COLO829 (cell line): Measurements from ENCODE around the gene ICAM4.

ENCODE experiments used
- DNase-seq: peaks from one replicate; pipeline ENCODE4 v3.0.0; 2012; ENCODE audit warnings: low spot score

Gene ICAM4

DNA sequence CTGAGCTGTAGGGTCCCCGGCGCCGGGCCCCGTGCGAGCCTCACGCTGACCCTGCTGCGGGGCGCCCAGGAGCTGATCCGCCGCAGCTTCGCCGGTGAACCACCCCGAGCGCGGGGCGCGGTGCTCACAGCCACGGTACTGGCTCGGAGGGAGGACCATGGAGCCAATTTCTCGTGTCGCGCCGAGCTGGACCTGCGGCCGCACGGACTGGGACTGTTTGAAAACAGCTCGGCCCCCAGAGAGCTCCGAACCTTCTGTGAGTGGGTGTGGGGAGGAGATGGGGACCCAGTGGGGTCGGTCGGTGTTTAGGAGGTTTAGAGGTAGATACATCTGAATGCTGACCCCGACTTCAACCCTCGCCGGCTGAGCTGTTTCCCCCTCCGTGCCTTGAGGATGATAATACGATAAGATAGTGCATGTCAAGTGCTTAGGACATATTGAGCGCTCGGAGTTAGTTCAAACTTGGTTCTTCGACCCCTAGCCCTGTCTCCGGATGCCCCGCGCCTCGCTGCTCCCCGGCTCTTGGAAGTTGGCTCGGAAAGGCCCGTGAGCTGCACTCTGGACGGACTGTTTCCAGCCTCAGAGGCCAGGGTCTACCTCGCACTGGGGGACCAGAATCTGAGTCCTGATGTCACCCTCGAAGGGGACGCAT is 4.9 kb downstream of the ICAM4 start:
- DNase-seq = no peak

DNA sequence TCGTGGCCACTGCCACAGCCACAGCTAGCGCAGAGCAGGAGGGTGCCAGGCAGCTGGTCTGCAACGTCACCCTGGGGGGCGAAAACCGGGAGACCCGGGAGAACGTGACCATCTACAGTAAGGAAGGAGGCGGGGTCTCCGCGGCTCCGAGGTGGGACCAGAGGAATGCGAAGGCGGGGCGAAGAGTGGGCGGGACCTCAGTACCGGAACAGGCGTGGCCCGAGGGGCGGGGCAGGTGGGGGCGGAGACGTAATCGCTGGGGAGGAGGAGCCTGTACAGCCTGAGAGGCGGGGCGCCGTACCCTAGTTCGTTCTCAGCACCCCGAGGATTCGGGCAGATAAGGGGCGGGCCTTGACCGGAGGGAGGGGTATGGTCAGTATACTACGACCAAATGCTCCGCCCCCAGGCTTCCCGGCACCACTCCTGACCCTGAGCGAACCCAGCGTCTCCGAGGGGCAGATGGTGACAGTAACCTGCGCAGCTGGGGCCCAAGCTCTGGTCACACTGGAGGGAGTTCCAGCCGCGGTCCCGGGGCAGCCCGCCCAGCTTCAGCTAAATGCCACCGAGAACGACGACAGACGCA is 5.5 kb downstream of the ICAM4 start:
- DNase-seq = peak; percentile 84

DNA sequence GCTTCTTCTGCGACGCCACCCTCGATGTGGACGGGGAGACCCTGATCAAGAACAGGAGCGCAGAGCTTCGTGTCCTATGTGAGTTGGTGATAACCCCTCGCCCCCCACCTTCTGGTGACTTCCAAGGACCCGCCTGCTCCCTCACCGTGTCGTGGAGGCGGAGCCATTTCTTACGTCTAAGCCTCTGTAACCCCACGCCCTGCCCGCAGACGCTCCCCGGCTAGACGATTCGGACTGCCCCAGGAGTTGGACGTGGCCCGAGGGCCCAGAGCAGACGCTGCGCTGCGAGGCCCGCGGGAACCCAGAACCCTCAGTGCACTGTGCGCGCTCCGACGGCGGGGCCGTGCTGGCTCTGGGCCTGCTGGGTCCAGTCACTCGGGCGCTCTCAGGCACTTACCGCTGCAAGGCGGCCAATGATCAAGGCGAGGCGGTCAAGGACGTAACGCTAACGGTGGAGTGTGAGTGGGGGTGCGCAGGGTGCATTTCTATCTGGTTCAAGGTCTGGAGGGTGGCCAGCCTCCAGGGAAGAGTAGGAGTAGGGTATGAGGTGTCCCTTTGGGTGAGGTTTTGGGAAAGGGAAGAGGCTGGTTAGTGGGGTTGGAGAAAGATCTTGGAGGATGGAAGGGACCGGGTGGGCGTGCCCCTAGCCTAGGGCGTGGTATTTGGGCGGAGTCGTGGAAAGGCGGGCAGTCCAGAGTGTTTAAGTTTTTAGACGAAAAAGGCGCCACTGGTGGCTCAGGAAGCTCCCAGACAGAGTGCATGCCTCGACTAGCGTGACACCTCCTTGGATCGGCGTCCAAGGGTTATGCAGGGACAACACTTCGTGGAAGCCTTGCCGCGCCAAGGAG is 6.3 kb downstream of the ICAM4 start:
- DNase-seq = no peak

DNA sequence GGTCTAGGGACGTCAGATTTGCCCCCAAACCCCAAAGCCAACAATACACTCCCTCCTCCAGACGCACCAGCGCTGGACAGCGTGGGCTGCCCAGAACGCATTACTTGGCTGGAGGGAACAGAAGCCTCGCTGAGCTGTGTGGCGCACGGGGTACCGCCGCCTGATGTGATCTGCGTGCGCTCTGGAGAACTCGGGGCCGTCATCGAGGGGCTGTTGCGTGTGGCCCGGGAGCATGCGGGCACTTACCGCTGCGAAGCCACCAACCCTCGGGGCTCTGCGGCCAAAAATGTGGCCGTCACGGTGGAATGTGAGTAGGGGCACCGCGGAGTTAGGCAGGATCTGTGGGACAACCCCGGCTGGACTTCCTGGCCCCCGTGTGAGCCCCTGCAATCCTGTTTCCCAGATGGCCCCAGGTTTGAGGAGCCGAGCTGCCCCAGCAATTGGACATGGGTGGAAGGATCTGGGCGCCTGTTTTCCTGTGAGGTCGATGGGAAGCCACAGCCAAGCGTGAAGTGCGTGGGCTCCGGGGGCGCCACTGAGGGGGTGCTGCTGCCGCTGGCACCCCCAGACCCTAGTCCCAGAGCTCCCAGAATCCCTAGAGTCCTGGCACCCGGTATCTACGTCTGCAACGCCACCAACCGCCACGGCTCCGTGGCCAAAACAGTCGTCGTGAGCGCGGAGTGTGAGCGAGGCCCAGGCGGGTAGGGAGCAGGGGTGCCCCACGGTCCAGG is 7.0 kb downstream of the ICAM4 start:
- DNase-seq = no peak

DNA sequence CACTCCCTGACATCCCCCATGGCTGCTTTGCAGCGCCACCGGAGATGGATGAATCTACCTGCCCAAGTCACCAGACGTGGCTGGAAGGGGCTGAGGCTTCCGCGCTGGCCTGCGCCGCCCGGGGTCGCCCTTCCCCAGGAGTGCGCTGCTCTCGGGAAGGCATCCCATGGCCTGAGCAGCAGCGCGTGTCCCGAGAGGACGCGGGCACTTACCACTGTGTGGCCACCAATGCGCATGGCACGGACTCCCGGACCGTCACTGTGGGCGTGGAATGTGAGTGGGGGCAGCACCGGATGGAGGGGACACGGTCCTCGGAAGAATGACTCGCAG is 7.6 kb downstream of the ICAM4 start:
- no peak for DNase-seq

DNA sequence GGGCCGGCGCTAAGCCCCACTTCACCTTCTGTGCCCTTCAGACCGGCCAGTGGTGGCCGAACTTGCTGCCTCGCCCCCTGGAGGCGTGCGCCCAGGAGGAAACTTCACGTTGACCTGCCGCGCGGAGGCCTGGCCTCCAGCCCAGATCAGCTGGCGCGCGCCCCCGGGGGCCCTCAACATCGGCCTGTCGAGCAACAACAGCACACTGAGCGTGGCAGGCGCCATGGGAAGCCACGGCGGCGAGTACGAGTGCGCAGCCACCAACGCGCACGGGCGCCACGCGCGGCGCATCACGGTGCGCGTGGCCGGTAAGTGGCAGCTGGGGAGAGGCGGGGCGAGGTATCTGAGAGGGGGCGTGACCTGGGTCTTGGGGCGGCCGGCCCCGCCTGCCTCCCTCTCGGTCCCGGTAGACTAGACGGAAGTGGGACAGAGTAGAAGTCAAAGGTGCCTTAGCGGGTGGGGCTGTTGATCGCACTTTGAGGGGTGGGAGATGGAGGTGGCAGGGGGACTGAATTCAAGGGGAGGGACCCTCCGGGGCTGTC is 8.6 kb downstream of the ICAM4 start:
- DNase-seq = no peak

DNA sequence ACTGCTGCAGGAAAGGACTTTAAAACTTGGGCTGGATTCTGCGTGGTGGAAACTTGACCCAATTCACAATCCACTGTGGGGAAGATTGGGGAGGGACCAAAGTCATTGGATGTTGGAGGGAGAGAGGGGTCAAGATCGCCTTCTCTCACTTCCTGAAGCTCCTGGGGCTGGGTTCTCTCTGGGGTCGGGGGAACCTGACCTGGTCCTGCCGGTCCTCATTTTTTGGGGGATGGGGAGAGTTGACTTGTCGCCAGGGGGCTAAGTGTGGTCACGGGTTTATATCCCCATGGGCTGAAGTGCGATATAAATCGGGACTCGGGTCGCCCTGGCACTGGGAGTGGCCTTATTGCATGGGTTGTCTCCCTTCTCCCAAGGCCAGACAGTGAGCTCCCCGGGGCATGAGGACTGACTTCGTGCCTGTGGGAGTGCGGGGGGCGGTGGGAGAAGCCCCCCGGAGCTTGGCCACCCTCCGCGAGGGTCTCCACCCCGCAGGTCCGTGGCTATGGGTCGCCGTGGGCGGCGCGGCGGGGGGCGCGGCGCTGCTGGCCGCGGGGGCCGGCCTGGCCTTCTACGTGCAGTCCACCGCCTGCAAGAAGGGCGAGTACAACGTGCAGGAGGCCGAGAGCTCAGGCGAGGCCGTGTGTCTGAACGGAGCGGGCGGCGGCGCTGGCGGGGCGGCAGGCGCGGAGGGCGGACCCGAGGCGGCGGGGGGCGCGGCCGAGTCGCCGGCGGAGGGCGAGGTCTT is 9.3 kb downstream of the ICAM4 start:
- no peak for DNase-seq

DNA sequence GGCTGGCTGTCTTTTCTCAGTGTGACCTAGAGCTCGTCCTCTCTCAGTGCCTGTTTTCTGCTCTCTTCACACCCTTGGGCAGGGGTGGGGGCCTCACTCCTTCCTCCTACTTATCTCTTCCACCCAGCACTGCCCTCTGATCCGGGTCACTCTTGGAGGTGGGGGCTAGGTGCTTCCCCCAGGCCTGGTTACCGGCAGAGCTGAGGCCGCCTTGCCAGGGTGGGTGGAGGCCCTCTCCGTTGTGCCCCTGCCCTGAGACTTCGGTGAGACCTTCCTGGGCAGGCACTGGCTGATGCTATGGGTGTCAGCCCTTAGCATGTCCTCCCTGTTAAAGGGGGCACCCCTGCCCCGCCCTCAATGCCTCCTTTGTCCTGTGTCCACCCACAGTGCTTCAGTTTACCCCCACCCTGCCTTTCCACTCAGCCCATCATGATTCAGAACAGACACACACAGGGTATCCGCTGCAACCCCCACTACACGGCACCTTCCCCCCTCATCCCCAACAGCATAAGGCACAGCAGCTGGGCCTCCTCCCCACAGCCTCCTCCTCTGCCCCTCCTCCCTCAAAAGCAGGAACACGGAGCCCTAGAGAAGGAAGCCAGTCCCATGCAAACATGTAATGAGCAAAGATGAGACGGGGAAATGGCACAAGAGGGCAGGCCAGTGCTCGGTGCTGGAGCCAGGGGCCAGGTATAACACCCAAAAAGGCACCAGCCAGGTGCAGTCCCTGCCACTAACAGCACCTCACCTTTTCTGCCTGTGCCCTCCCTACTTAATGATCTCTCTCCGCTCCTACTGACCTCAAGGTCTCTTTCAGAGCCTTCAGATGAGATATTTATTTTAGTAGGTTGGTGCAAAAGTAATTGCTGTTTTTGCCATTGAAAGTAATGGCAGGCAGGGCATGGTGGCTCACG is 13.0 kb downstream of the ICAM4 start:
- DNase-seq = no peak

DNA sequence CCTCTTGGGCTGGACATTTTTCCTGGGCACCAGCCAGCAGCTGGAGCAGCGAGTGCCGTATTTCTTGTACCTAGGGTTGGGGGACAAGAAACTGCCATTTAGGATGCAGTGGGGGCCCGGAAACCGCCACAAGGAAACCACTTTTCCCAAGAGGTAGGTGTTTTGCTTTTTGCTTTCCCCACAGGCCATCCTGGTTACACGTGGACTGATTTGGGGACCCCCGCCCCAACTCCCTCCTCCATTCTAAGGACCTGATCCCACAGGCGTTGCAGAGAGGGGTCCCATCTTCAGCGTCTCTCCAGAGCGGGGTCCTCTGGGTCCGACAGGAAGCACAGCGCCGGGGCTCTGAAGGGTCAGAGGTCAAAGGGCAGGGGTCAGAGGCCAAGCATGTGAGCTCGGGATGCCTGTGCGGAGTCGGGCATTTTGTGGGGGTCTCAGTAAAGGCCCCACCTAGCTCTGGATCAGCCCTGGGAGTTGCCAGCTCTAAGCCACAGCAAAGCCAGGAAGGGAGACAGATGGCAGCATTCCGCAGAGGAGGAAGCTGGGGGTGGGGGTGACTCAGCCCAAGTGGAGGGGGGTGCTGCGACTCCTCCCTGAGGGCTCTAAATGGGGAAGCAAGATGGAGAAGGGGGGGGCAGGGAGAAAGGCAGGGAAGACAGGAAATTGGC is 18.5 kb downstream of the ICAM4 start:
- no peak for DNase-seq

DNA sequence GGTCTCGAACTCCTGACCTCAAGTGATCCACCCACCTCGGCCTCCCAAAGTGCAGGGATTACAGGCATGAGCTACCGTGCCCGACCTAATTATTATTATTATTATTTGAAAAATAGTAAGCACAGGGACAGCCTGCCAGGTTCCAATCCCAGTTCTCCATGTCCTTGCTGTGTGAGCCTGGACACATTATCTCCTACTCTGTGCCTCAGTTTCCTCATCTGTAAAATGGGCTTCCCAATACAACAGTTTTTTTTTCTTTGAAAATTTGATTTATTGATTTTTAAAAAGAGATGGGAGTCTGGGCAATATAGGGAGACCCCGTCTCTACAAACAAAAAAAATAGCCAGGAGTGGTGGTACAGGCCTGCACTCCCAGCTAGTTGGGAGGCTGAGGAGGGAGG is 19.6 kb downstream of the ICAM4 start:
- DNase-seq = no peak

DNA sequence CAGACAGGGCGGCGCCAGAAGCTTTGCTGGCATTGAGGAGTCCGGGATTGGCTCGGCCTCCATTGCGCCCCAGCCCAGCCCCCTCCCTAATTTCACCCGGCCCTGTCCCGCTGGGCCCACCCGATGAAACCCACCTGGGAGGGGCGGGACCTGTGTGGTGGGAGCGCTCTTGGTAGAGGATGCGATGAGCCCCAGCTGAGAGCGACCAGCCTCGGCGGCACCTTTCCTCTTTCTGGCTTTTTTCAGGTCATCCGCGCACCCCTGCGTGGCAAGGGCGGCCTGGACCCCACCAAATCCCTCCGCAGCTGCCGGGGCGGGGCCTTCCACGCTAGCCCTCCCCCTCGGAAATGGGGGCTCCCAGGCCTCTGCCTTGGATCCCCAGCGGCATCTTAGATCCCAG is 22.7 kb downstream of the ICAM4 start, which contains the start of gene ZGLP1:
ZGLP1 (minus strand) TSS at position 393 of the 400 bp plus-strand sequence.
- DNase-seq = no peak

DNA sequence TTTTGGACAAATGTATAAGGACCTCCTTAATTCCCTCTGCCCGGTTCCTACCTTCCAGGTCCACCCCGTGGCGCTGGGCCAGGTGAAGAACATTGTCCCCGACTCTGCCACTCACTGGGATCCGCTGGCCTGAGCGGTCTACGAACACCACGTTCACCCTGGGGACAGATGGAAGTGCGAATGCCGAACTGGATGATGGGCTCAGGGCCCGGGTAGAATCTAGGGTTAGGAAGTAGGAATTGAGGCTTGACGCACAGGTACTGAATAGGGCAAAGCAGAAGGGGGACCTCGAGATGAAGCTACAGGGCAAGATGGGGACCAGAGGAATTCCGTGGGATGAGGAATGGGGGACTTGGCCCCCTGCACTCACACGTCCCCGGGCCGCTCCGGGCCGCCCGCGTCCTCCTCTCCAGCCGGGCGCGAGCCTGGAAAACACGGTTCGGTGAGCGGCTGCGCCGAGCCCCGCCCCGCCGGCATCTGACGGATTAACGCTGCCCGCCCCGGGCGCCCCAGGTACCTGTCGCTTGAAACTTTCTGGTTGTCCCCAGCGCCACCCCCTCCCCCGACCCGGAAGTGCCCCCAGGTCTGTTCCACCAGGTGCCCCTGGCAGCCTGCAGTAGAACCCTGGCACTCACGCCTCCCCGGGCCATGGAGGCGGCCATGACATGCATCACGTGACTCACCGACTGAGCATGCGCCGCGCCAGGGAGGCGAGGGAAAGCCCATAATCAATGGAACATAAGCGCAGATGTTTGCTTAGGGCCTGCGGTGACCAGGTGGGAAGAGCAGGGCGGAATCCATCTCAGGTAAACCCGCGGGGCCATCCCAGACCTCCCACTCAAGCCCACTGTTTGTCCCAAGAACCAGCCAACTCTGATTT is 28.8 kb downstream of the ICAM4 start, which contains the start of gene FDX2:
FDX2 (minus strand) TSS at position 681 of the 880 bp plus-strand sequence; CDS start at position 662, 19 bp downstream.
- peak; percentile 79 for DNase-seq

DNA sequence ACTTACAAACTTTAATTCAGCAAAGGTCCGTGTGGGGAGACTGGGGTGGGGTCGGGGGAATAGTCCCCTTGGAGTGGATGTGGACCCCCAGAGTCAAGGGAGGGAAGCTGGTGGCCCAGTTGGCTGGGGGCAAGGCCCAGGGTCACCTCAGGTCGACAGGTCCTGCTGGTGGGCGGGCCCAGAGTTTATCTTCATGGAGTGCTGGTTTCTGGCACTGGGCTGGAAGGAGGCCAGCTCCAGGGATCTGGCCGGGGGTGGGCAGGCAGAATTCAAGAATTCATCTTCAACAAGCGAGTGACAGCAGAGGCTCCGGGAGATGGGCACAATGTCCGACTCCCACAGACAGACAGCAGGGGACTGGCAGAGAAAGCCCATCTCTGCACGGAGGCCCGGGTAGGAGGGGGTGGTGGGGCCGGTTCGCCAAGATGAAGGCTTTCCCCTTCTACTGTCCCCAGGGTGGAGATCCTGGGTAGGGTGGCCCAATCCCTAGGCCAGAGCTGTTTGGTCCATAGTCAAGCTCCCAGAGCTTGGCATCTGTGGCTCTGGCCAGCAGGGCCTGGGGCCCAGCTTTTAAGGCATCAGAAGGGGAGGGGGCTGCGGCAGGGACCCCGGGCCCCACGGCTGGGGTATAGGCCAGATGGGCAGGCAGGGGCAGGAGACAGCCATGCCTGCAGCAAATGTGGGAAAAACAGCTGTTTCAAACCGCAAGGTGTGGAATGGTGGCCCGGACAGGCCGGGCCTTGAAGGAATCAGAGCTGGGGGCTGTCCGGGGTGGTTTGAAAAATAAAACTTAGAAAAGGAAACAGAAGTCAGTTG is 29.7 kb downstream of the ICAM4 start:
- no peak for DNase-seq

DNA sequence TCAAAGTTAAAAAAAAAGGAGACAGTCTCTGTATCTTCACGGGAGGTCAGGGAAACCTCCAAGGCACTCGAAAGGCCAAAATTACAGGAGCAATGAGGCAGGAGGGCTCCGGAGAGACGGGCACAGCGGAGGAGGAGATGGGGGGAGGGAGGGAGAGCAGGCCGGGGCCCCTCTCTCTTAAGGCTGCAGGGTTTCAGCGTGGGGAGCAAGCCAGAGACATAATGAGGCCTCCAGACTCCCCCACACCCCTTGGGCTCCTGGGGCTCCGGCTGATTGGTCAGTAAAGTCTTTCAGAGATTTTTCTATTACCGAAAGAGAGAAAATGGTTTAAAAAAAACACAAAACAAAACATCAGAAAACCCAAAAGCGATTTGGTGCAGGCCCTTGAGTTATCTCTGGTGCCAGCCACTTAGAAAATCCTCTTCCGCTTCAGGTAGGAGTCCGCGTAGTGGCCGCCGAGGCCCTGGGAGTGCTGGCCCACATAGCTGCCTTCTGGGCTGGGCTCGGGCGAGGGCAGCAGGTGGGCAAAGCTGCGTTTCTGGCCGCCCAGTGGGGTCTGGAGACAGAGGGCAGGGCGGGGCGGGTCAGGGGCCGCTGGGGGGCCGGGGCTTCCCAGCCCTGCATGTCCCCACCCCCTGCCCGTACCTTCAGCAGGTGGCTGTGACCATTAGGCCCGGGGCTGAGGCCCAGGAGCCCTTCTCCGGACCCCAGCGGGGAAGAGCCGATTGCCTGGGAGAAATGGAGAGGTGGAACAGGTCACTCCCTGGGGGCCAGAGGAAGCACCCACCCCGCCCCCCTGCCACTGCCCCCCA is 30.5 kb downstream of the ICAM4 start:
- no peak for DNase-seq

DNA sequence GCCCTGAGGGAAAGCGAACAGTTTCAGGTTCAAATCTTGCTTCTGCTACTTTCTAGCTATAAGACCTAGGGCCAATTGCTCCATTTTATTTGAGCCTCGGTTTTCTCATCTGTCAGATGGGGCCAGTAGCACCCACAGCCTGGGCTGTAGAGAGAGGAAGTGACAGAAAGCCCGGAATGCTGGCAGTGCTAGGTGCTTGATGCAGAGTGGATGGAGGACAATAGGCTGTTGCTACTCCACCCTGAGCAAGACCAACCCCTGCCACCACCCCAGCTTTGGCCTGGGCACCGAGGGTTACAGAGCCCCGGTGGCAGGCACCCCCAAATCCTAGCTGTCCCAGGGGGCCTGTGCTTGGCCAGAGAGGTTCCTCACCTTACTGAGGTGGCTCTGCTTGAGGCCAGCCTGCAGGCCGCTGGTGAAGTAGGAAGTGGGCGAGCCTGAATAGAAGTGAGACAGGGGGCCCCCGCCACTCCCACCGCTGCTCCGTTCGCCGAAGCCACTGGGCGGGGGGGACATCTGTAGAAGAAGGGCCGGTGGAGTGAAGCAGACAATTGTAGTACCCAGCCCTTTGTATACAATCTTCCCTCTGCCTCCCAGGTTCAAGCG is 31.2 kb downstream of the ICAM4 start:
- no peak for DNase-seq

DNA sequence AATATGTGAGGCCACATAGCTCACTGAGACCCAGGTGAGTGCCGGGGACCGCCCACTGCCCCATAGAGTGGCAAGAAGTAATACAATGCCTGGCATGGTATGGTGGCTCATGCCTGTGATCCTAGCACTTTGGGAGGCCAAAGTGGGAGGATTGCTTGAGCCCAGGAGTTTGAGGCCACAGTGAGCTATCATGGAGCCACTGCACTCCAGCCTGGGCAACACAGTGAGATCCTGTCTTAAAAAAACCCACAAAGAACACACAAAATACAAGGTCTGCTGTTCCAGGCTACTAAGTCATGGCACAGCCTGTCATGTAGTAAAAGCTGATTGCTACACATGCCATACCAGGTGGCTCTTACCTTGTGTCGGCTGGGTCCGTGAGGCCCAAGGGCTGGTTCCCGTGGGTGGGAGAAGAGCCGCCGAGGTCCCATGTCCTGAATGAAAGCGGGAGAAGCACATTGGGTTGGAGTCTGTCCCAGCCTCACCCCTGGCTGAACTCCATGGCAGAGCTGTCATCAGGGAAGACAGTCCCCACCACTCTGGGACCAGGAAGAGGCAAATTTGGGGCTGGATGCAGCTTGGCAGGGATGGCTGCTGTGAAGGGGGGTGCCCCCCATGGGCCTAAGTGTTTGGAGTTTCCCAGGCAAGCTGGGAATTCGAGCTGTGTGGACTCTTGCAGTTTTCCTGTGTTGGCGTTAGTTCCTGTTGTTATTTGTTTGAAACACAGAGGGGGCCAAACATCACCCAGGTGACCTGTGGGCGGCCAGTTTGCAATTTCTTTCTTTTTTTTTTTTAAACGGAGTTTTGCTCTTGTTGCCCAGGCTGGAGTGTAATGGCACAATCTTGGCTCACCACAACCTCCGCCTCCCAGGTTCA is 32.3 kb downstream of the ICAM4 start:
- no peak for DNase-seq
